Measurements from ENCODE around the gene JAG2. TPM values are rescaled to one million over a fixed set of nuclear protein-coding genes. Genes with fewer than 3 reads are reported as not detected.

The JAG2 gene
- total RNA-seq, 4 donors from 2014 or later, result 7.6 to 27.4 (median 11.9) TPM

GRCh38 chr14:105187116-105187515 lies 18.5 kb upstream of the JAG2 start:
- H3K9me3 ChIP-seq, result no peaks in the 10 kb centered on the region
- no peaks in the 10 kb centered on the region for H3K4me1 ChIP-seq
- no peak for DNase-seq
- intact Hi-C loops (cut with DNase I; ENCODE audit: low total_unique reads), result no loop called here
- H3K4me3 ChIP-seq, result no peak overlapping the region
- no peak for TF ChIP-seq CTCF (IDR thresholded peaks at IDR 0.05)
- no peak for TF ChIP-seq POLR2A (IDR thresholded peaks at IDR 0.05)
- no peaks in the 10 kb centered on the region for H3K36me3 ChIP-seq
- no peaks in the 10 kb centered on the region for H3K27me3 ChIP-seq
- H3K27ac ChIP-seq, result no peak overlapping the region

- no peak overlapping the region for H3K27ac ChIP-seq
- H3K36me3 ChIP-seq, result no peaks in the 10 kb centered on the region
- TF ChIP-seq POLR2A (IDR thresholded peaks at IDR 0.05) (no peak), CTCF (IDR thresholded peaks at IDR 0.05) (no peak)
- peaks cover 0 to 4% of the 10 kb centered on the region in 2 donors for H3K4me1 ChIP-seq
- no peaks in the 10 kb centered on the region for H3K9me3 ChIP-seq
- DNase-seq, result no peak
- no peak overlapping the region for H3K4me3 ChIP-seq
- H3K27me3 ChIP-seq, result no peaks in the 10 kb centered on the region
- intact Hi-C loops (cut with DNase I; ENCODE audit: low total_unique reads), result no loop called here
Observed at GRCh38 chr14:105185973-105186372, 17.4 kb upstream of the JAG2 start.

- no peak overlapping the region for H3K4me3 ChIP-seq
- no peak for TF ChIP-seq POLR2A (IDR thresholded peaks at IDR 0.05)
- no peak for TF ChIP-seq CTCF (IDR thresholded peaks at IDR 0.05)
- H3K27ac ChIP-seq, result no peak overlapping the region
- H3K4me1 ChIP-seq, result peaks cover 0 to 4% of the 10 kb centered on the region in 2 donors
- H3K36me3 ChIP-seq, result no peaks in the 10 kb centered on the region
- H3K9me3 ChIP-seq, result no peaks in the 10 kb centered on the region
- DNase-seq, result no peak
- intact Hi-C loops (cut with DNase I; ENCODE audit: low total_unique reads), result no loop called here
- H3K27me3 ChIP-seq, result no peaks in the 10 kb centered on the region
Observed at GRCh38 chr14:105185001-105185400, 16.4 kb upstream of the JAG2 start.

GRCh38 chr14:105184461-105184860 lies 15.9 kb upstream of the JAG2 start:
- TF ChIP-seq CTCF (IDR thresholded peaks at IDR 0.05), result no peak
- H3K4me1 ChIP-seq, result peaks cover 0 to 4% of the 10 kb centered on the region in 2 donors
- no peak overlapping the region for H3K4me3 ChIP-seq
- intact Hi-C loops (cut with DNase I; ENCODE audit: low total_unique reads), result no loop called here
- no peak overlapping the region for H3K27ac ChIP-seq
- no peaks in the 10 kb centered on the region for H3K36me3 ChIP-seq
- no peaks in the 10 kb centered on the region for H3K27me3 ChIP-seq
- no peaks in the 10 kb centered on the region for H3K9me3 ChIP-seq
- DNase-seq, result no peak

- TF ChIP-seq CTCF (IDR thresholded peaks at IDR 0.05) (no peak), POLR2A (IDR thresholded peaks at IDR 0.05) (no peak)
- H3K4me1 ChIP-seq, result peaks cover 0 to 4% of the 10 kb centered on the region in 2 donors
- DNase-seq, result no peak
- no peak overlapping the region for H3K27ac ChIP-seq
- no peaks in the 10 kb centered on the region for H3K9me3 ChIP-seq
- H3K36me3 ChIP-seq, result no peaks in the 10 kb centered on the region
- no peak overlapping the region for H3K4me3 ChIP-seq
- H3K27me3 ChIP-seq, result no peaks in the 10 kb centered on the region
- intact Hi-C loops (cut with DNase I; ENCODE audit: low total_unique reads), result no loop called here
Observed at GRCh38 chr14:105182296-105183020, 13.9 kb upstream of the JAG2 start.
